GM23338 (cell line): ENCODE measurements around the gene INO80. TPM values are rescaled to one million over a fixed set of nuclear protein-coding genes. Genes with fewer than 3 reads are reported as not detected.

Experiments
- ATAC-seq: fragments of 200-7000 bp; cut with Tn5 transposase; 3 replicates; pipeline ENCODE4 v1.9.1; 2020
- DNase-seq: peaks from one replicate; pipeline ENCODE4 v3.0.0-alpha.2; 2015; ENCODE audit warnings: low spot score
- H2AFZ ChIP-seq: fragments of 200-600 bp; sonication (generic); 2 replicates; pipeline ENCODE4 v1.8.0; 2016; ENCODE audit warnings: antibody characterized with exemption, mild to moderate bottlenecking, moderate library complexity
- H3F3A ChIP-seq: fragments of 200-600 bp; sonication (generic); replicated peaks from 2 replicates; pipeline ENCODE4 v1.8.0; 2017; ENCODE audit warnings: antibody characterized with exemption, mixed run types, low read depth
- H3K27ac ChIP-seq: fragments of 200-600 bp; sonication (generic); 2 replicates; pipeline ENCODE4 v1.6.1; 2016; ENCODE audit warnings: low read depth
- H3K27me3 ChIP-seq: fragments of 200-600 bp; sonication (generic); 2 replicates; pipeline ENCODE4 v1.8.0; 2016; ENCODE audit warnings: mild to moderate bottlenecking, mixed run types, moderate library complexity; ENCODE audit not compliant: insufficient read depth
- H3K36me3 ChIP-seq: fragments of 200-600 bp; sonication (generic); 2 replicates; pipeline ENCODE4 v1.8.0; 2016; ENCODE audit warnings: mild to moderate bottlenecking; ENCODE audit not compliant: insufficient read depth
- H3K4me1 ChIP-seq: fragments of 200-600 bp; sonication (generic); 2 replicates; pipeline ENCODE4 v1.8.0; 2016; ENCODE audit warnings: mild to moderate bottlenecking, moderate library complexity; ENCODE audit not compliant: insufficient read depth
- H3K4me2 ChIP-seq: fragments of 200-600 bp; sonication (generic); 2 replicates; pipeline ENCODE4 v1.7.1; 2017; ENCODE audit warnings: mixed run types
- H3K4me3 ChIP-seq: fragments of 200-600 bp; sonication (generic); 2 replicates; pipeline ENCODE4 v1.6.1; 2016; ENCODE audit warnings: mixed run types
- H3K79me2 ChIP-seq: fragments of 200-600 bp; sonication (generic); replicated peaks from 2 replicates; pipeline ENCODE4 v1.8.0; 2017; ENCODE audit warnings: mild to moderate bottlenecking; ENCODE audit not compliant: insufficient read depth
- H3K9me2 ChIP-seq: fragments of 200-600 bp; sonication (generic); 2 replicates; pipeline ENCODE4 v1.8.0; 2017; ENCODE audit not compliant: insufficient read depth
- H4K20me1 ChIP-seq: fragments of 200-600 bp; sonication (generic); replicated peaks from 2 replicates; pipeline ENCODE4 v1.8.0; 2017; ENCODE audit warnings: mild to moderate bottlenecking; ENCODE audit not compliant: insufficient read depth
- H3K27ac Mint-ChIP-seq: 2 replicates; pipeline ENCODE4 v1.8.0; 2020; ENCODE audit warnings: inconsistent platforms, mild to moderate bottlenecking, moderate library complexity, mixed read lengths
- H3K27me3 Mint-ChIP-seq: 3 replicates; pipeline ENCODE4 v1.8.0; 2022; ENCODE audit warnings: low read depth, mild to moderate bottlenecking, moderate library complexity, mixed read lengths, inconsistent platforms; ENCODE audit not compliant: insufficient read depth, poor library complexity
- H3K36me3 Mint-ChIP-seq: 3 replicates; pipeline ENCODE4 v1.8.0; 2021; ENCODE audit warnings: low read depth, mild to moderate bottlenecking, inconsistent platforms, moderate library complexity, mixed read lengths
- H3K4me1 Mint-ChIP-seq: 3 replicates; pipeline ENCODE4 v1.8.0; 2020; ENCODE audit warnings: mild to moderate bottlenecking, inconsistent platforms, mixed read lengths
- H3K4me3 Mint-ChIP-seq: 3 replicates; pipeline ENCODE4 v1.8.0; 2021; ENCODE audit warnings: moderate library complexity, mild to moderate bottlenecking, inconsistent platforms, mixed read lengths
- H3K9me3 Mint-ChIP-seq: 3 replicates; pipeline ENCODE4 v1.8.0; 2020; ENCODE audit warnings: moderate library complexity, mild to moderate bottlenecking, inconsistent platforms, mixed read lengths
- CREB1 ChIP-seq: fragments of 250-450 bp; sonication (Bioruptor Pico); IDR thresholded peaks from 2 replicates; pipeline ENCODE4 v1.5.0; 2020; ENCODE audit warnings: low read depth, mild to moderate bottlenecking, moderate library complexity
- ETS1 ChIP-seq: IDR thresholded peaks from 2 replicates; pipeline ENCODE4 v1.6.1; 2016; ENCODE audit warnings: antibody characterized with exemption
- ZNF331 ChIP-seq: fragments of 250-450 bp; sonication (Bioruptor Pico); IDR thresholded peaks from 2 replicates; pipeline ENCODE4 v1.5.0; 2020; ENCODE audit warnings: low read depth, mild to moderate bottlenecking, moderate library complexity
- polyA plus RNA-seq: library from polyadenylated mRNA; unstranded; fragments of >200 nt; fragmentation: Nextera tagmentation; extraction: Ambion mirVana; gene quantifications from 2 replicates; pipeline ENCODE4 v1.2.1, GENCODE V29; 2016
- total RNA-seq: library from RNA; depleted of rRNA; stranded (reverse); fragments of >200 nt; shearing (Covaris generic); gene quantifications from 2 replicates; pipeline ENCODE4 v1.2.3, GENCODE V29; 2014
- TF ChIP-seq, protein P1 (sequence below): fragments of 250-450 bp; sonication (Bioruptor Pico); IDR thresholded peaks from 2 replicates; pipeline ENCODE4 v1.5.0; 2020; ENCODE audit warnings: mild to moderate bottlenecking, moderate library complexity

The INO80 gene
- total and polyA plus RNA-seq, 2 experiments from 2014 or later: 6.5 to 24.9 TPM

- TF ChIP-seq, protein P1, sequence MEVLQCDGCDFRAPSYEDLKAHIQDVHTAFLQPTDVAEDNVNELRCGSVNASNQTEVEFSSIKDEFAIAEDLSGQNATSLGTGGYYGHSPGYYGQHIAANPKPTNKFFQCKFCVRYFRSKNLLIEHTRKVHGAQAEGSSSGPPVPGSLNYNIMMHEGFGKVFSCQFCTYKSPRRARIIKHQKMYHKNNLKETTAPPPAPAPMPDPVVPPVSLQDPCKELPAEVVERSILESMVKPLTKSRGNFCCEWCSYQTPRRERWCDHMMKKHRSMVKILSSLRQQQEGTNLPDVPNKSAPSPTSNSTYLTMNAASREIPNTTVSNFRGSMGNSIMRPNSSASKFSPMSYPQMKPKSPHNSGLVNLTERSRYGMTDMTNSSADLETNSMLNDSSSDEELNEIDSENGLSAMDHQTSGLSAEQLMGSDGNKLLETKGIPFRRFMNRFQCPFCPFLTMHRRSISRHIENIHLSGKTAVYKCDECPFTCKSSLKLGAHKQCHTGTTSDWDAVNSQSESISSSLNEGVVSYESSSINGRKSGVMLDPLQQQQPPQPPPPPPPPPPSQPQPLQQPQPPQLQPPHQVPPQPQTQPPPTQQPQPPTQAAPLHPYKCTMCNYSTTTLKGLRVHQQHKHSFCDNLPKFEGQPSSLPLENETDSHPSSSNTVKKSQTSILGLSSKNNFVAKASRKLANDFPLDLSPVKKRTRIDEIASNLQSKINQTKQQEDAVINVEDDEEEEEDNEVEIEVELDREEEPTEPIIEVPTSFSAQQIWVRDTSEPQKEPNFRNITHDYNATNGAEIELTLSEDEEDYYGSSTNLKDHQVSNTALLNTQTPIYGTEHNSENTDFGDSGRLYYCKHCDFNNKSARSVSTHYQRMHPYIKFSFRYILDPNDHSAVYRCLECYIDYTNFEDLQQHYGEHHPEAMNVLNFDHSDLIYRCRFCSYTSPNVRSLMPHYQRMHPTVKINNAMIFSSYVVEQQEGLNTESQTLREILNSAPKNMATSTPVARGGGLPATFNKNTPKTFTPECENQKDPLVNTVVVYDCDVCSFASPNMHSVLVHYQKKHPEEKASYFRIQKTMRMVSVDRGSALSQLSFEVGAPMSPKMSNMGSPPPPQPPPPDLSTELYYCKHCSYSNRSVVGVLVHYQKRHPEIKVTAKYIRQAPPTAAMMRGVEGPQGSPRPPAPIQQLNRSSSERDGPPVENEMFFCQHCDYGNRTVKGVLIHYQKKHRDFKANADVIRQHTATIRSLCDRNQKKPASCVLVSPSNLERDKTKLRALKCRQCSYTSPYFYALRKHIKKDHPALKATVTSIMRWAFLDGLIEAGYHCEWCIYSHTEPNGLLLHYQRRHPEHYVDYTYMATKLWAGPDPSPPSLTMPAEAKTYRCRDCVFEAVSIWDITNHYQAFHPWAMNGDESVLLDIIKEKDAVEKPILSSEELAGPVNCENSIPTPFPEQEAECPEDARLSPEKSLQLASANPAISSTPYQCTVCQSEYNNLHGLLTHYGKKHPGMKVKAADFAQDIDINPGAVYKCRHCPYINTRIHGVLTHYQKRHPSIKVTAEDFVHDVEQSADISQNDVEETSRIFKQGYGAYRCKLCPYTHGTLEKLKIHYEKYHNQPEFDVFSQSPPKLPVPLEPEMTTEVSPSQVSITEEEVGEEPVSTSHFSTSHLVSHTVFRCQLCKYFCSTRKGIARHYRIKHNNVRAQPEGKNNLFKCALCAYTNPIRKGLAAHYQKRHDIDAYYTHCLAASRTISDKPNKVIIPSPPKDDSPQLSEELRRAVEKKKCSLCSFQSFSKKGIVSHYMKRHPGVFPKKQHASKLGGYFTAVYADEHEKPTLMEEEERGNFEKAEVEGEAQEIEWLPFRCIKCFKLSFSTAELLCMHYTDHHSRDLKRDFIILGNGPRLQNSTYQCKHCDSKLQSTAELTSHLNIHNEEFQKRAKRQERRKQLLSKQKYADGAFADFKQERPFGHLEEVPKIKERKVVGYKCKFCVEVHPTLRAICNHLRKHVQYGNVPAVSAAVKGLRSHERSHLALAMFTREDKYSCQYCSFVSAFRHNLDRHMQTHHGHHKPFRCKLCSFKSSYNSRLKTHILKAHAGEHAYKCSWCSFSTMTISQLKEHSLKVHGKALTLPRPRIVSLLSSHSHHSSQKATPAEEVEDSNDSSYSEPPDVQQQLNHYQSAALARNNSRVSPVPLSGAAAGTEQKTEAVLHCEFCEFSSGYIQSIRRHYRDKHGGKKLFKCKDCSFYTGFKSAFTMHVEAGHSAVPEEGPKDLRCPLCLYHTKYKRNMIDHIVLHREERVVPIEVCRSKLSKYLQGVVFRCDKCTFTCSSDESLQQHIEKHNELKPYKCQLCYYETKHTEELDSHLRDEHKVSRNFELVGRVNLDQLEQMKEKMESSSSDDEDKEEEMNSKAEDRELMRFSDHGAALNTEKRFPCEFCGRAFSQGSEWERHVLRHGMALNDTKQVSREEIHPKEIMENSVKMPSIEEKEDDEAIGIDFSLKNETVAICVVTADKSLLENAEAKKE (CRISPR knock-in tag): no peak
- TF ChIP-seq ETS1: no peak
- TF ChIP-seq CREB1 (CRISPR knock-in tag): no peak
These were observed 77.0 kb downstream of the INO80 start (continued) for GRCh38 chr15:41039121-41039520.

DNA sequence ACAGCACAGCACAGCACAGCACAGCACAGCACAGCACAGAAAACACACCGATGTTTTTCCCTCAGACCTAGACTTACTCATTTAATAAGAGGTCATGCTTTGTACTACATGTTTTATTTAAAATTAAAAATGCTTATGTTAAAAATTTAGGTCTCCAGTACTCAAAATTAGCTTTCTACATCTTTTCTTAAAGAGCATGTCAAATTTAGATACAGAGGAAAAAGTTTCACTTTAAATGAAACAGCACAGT is 84.1 kb downstream of the INO80 start:
- no peaks in the 10 kb centered on the region for H3F3A ChIP-seq
- DNase-seq (no peak), ATAC-seq (no peak)
- Mint-ChIP-seq H3K4me3 (no peak overlapping the region), H3K27me3 (peaks cover 6% of the 10 kb centered on the region), H3K27ac (no peak overlapping the region), H3K36me3 (peaks cover 15% of the 10 kb centered on the region; the same call in 2 of the 3 replicates), H3K4me1 (no peaks in the 10 kb centered on the region; the same call in 2 of the 3 replicates), H3K9me3 (no peaks in the 10 kb centered on the region)
- no peaks in the 10 kb centered on the region for H3K4me1 ChIP-seq
- H3K9me2 ChIP-seq: no peaks in the 10 kb centered on the region
- TF ChIP-seq ZNF331 (CRISPR knock-in tag): no peak
- TF ChIP-seq ETS1: no peak
- H3K27me3 ChIP-seq: no peaks in the 10 kb centered on the region
- no peaks in the 10 kb centered on the region; the same call in 1 of the 2 replicates for H3K36me3 ChIP-seq
- H2AFZ ChIP-seq: no peak overlapping the region
- H3K4me3 ChIP-seq: no peak overlapping the region
- H3K27ac ChIP-seq: no peak overlapping the region
- peaks cover 9% of the 10 kb centered on the region; the same call in 1 of the 2 replicates for H4K20me1 ChIP-seq
- peaks cover 5% of the 10 kb centered on the region for H3K79me2 ChIP-seq
- no peak overlapping the region for H3K4me2 ChIP-seq
